IMR-90 (cell line): Measurements from ENCODE around the gene PLCG1.

Source experiments
- BHLHE40 ChIP-seq: fragments of 150-350 bp; IDR thresholded peaks from 2 replicates; pipeline ENCODE4 v1.6.1; 2016; ENCODE audit warnings: mild to moderate bottlenecking, low read depth, low read length
- MAFK ChIP-seq: IDR thresholded peaks from 2 replicates; pipeline ENCODE4 v1.6.1; 2012; ENCODE audit warnings: low read depth, low read length, improper control_type of control experiment
- POLR2A ChIP-seq: IDR thresholded peaks from 2 replicates; pipeline ENCODE4 v1.6.1; 2012; ENCODE audit warnings: mild to moderate bottlenecking, low read depth, low read length
- RFX5 ChIP-seq: IDR thresholded peaks from 2 replicates; pipeline ENCODE4 v1.8.0; 2012; ENCODE audit warnings: low read depth, mild to moderate bottlenecking, low read length, moderate library complexity
- SMC3 ChIP-seq: fragments of 150-350 bp; IDR thresholded peaks from 2 replicates; pipeline ENCODE4 v1.6.1; 2016; ENCODE audit warnings: low read depth, mild to moderate bottlenecking, antibody characterized with exemption, low read length, moderate library complexity
- USF2 ChIP-seq: fragments of 150-350 bp; IDR thresholded peaks from 2 replicates; pipeline ENCODE4 v1.6.1; 2017; ENCODE audit warnings: mild to moderate bottlenecking, antibody characterized with exemption, low read length, low read depth
- TF ChIP-seq, protein P1 (sequence below): conservative IDR thresholded peaks from 2 replicates; pipeline ENCODE4 v1.5.1; 2012; ENCODE audit warnings: mild to moderate bottlenecking, low read depth, low read length, improper control_type of control experiment

GRCh38 chr20:41166201-41167117 is 29.1 kb downstream of the PLCG1 start:
- TF ChIP-seq, protein P1, sequence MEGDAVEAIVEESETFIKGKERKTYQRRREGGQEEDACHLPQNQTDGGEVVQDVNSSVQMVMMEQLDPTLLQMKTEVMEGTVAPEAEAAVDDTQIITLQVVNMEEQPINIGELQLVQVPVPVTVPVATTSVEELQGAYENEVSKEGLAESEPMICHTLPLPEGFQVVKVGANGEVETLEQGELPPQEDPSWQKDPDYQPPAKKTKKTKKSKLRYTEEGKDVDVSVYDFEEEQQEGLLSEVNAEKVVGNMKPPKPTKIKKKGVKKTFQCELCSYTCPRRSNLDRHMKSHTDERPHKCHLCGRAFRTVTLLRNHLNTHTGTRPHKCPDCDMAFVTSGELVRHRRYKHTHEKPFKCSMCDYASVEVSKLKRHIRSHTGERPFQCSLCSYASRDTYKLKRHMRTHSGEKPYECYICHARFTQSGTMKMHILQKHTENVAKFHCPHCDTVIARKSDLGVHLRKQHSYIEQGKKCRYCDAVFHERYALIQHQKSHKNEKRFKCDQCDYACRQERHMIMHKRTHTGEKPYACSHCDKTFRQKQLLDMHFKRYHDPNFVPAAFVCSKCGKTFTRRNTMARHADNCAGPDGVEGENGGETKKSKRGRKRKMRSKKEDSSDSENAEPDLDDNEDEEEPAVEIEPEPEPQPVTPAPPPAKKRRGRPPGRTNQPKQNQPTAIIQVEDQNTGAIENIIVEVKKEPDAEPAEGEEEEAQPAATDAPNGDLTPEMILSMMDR: no peak
- no peak for TF ChIP-seq RFX5
- TF ChIP-seq POLR2A: no peak
- TF ChIP-seq SMC3: no peak
- no peak for TF ChIP-seq BHLHE40
- no peak for TF ChIP-seq MAFK
- TF ChIP-seq USF2: no peak
